Inflammatory macrophage (primary cell): ENCODE measurements around the gene METAP1.
A peak's percentile ranks its signal among the peaks of the same experiment; 100 is the strongest.
"Not testable (repeated sequence)": the region's sequence is repeated elsewhere in the genome, so short reads cannot be mapped to it uniquely, and the experiment has no call there.

Experiments
- DNase-seq, 2 donors: peaks; one replicate each; pipeline ENCODE4 v3.0.0-alpha.2; 2020 to 2022

METAP1 gene

GRCh38 chr4:99061048-99061700 is 65.7 kb downstream of the METAP1 start:
- no peak for DNase-seq

- no peak for DNase-seq
Observed at GRCh38 chr4:99062120-99062519, 66.6 kb downstream of the METAP1 start.

- DNase-seq, result not testable (repeated sequence)
Observed at GRCh38 chr4:99065521-99065920, 70.0 kb downstream of the METAP1 start.

DNA sequence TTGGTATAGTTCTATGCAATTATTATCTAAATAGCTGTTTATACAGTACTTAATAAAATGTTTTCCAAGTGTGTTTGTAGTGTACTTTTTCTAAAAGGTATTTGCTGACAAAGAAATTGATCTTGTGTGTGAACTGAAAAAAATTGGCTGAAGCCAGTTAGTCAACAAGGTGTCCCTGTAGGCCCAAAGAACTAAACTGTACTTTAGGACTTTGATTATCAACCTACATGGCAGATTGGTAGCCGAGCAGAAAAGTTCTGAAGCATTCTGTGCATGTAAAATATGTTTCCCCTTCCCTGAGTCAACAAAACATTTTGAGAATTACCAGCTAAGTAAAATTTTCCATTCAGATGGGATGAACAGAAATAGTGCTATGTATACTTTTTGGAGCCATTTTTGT is 72.1 kb downstream of the METAP1 start:
- DNase-seq, result no peak

DNA sequence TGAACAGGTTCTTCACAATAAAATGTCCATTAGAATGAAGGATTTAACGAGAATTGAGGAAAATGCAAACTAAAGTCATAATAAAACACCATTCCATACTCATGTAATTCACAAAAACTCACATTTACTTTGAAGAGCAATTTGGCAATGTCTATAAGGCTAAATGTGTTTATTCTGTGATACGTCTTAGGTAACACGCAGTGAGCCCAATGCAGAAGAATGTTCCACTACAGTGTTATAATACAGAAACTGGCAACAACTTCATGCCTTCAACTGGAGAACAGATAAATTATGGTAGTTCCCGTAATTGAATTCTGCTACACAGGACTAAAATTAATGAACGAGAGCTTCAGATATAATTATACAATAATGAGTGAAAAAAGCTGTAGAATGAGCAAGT is 75.6 kb downstream of the METAP1 start:
- no peak for DNase-seq

DNA sequence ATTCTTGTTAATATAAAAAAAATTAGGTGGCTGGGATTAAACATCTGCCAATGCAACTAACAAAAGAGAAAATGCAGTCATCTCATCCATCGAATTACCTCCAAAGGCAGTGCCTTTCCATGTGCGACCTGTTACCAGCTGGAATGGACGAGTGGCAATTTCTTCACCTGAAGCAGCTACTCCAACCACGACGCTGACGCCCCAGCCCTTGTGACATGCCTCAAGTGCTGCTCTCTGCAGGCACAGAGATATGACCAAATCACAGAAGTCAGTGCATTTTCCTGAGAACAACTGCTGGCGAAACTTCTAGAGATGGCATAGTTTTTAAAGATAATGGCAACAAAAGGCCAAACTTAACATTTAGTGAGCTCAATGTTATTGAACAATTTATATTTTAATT is 79.3 kb downstream of the METAP1 start:
- DNase-seq, result no peak

GRCh38 chr4:99076292-99076976 is 80.9 kb downstream of the METAP1 start:
- no peak for DNase-seq

DNA sequence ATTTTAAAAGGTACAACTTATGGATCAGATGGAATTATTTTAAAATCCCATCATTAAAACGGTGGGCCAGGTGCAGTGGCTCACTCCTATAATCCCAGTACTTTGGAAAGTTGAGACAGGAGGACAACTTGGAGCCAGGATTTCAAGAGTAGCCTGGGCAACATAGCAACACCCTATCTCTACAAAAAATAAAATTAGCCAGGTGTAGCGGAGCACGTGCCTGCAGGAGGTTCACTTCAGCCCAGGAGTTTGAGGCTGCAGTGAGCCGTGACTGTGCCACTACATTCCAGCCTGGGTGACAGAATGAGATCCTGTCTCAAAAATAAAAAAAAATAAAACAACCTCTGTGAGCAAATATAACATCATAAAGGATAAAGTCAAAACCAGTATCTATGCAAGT is 81.7 kb downstream of the METAP1 start:
- no peak for DNase-seq

- DNase-seq, result no peak
Observed at GRCh38 chr4:99078336-99078735, 82.8 kb downstream of the METAP1 start.

DNA sequence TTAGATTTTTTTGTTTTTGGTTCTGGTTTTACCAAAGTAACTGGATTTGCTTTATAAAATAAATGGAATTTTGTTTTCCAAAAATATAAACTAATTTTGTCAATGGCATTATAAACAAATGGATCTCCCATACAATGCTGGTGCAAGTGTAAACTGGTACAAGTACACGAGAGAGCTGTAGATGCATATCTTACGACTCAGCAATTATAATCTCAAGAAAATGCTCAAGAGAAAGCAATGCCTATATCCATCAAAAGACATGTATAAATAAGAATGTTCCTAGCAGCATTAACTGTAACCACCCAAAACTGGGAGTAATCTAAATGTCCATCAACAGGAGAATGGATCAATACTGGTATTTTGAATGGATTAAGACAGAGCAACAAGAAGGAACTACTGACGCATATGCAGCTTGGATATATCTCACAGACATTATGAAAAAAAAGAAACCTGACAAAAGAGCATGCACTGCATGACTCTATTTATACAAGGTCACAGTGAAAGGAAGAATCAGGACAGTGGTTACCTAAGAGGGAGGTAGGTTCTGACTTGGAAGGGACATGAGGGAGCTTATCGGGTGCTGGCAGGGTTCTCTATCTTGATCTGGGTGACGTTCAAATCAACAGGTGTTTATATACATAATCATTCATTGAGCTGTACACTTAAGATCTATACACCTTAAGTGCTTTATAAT is 83.6 kb downstream of the METAP1 start:
- no peak for DNase-seq

DNA sequence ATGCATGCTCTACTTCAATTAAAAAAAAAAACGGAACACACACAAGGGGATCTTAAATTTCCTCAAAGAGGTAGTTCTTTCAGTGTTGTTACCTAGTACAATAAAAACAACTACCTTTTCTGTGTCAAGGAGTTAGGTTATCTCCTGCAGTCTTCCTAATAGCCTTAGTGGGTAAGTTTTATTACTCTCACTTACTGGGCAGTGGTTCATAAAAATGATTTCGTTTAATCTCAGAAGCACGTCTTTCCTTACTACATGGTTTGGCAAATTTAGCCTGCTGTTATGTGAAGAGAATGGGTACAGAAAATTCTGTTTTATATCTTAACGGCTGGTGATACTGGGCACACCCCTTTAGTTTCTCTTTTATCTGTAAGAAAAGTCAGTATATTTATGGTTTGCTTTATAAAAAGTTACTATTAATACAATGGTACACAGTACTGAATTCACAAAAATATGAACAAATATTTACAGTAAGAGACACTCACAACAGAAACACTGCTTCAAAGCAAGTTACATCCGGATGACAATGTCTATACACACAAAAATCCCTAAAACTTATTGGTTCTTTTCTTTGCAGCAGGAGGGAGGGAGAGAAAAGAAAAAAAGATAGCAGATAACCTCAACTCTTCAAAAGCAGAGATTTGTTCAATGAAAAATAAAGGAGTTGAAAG is 84.2 kb downstream of the METAP1 start:
- DNase-seq, result no peak

DNA sequence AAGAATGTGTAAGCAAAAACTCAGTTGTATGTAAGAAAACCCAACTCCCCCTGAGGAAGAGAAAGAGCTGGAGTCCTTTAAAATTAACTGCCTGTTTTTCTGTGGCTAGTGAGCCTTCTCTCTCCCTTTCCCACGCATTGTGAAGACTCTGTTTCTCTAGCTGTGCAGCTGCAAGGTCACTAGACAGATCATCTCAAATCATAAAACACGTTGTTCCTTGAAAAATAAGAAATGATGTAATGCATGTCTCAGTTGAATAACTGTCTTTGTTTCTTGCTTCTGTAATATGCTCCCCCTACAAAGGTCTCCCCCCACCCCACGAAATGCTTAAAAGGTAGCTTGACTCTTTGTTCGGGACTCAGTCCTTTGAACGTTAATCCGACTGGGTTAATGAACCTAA is 85.3 kb downstream of the METAP1 start:
- DNase-seq, result not testable (repeated sequence)

- DNase-seq, result no peak
Observed at GRCh38 chr4:99082192-99082591, 86.7 kb downstream of the METAP1 start.

DNA sequence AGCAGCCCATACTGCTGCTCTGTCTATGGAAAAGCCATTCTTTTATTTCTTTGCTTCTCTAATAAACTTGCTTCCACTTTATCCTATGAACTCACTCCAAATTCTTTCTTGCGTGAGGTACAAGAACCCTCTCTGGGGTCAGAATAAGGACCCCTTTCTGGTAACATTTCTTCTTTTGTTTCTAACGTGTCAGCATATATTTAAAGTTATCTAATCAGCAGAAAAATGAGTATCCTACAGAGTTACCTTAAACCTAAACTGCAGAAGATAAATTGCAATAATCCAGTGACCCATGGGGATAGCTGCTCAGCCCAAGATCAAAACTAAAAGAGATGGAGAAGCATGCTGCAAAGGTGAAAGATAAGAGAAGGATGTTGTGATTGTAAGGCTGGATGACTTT is 89.1 kb downstream of the METAP1 start:
- no peak for DNase-seq

- peak; percentile 79 to 82 for DNase-seq
Observed at GRCh38 chr4:99088023-99088449, 92.5 kb downstream of the METAP1 start.

DNA sequence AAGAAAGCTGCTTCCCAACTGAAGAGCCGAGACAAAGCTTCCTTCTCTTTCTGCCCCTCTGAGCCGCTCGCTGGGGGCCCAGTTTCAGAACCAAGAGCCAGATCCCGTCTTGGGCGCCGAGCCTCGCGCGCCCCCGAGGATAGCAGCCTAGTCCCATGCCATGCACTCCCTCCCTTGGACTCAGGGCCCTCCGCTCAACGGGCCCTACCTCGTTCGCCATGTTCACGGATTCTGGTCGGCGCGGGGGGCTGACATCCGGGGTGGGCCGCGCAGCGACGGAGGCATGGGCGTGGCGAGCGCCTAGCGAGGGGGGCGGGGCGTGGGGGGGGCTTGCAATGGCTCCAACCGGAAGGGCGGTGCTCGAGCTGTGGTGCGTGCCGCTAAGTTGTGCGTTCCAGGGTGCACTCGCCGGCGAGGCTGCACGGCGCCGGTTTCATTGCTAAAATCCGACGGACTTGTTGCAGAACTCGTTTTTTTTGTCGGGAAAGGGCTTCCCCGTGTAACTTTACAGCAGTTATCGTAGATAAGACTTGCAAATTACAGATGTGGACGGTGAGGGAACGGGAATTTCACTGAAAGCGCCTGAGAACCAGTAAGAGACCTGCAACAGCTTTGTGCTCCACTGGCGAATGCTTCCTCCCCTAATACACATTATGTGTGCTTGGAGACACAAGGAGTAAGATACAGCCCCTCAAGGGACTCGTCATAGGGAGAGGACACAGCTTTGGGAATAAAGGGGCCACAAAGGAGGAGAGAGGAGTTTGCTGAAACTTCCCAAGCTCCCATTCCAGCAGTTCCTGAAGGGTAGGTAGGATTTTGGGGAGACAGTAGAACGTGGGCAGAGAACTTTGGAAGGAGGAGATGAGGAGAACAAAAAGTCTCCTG is 93.2 kb downstream of the METAP1 start, which contains the start of gene ADH5:
ADH5 (minus strand) TSS at position 308 of the 885 bp plus-strand sequence; CDS start at position 220, 88 bp downstream.
- peak; percentile 75 to 90 for DNase-seq

DNA sequence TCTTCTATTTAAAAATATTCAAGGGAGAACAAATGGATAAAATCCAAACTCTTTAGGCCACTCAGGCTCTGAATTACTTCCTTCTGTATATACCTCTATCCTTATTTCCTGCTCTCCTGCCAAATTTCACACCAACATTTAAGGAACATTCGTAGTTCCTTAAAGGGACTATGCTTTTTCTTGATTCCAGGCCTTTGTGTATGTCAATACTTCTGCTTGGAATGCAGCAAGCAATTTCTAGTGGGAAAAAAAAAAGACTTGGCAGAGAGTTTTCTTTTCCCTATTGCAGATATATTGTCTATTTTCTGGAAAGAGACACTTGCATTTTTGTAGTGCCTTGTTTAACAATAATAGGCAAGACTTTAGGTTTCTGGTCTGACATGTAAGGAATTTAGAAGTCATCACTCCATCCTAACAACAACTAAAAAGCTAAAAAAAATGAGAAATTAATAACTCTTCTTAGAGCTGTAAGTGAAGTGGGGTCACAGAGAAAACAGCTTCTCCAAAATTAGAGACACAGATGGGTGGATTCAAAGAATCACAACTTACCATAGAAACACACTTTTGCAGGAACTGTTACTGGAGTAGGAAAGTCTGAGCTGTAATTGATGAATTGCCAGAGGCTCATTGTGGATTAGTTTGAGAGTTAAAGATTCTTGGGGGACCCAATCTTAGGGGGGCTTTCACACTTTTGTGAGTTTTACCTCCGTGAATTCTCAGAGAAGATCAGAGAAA is 95.1 kb downstream of the METAP1 start:
- DNase-seq, result no peak

DNA sequence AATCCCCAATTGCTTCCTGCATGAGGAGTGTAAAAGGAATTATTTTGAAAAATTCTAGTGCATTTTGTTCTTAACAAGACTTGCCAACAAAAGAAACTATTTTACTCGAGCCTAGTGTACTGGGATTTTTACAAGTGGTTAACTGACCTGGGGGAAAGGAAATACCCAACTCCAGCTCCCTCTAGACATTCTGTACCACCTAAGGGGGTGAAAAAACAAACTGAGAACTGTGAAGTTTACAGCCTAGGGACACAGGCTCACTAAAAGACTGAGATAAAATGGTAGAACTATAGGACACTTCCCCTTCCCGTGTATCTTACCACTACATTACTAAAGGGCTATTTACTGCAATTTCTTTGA is 95.7 kb downstream of the METAP1 start:
- DNase-seq, result no peak

GRCh38 chr4:99091841-99092240 is 96.3 kb downstream of the METAP1 start:
- DNase-seq, result not testable (repeated sequence)

GRCh38 chr4:99099311-99099710 is 103.8 kb downstream of the METAP1 start:
- DNase-seq, result no peak

GRCh38 chr4:99099814-99100213 is 104.3 kb downstream of the METAP1 start:
- DNase-seq, result not testable (repeated sequence)
